GM12875 (cell line): ENCODE measurements around the gene COX18.
A peak's percentile ranks its signal among the peaks of the same experiment; 100 is the strongest.

Experiments
- H3K4me3 ChIP-seq: one replicate; pipeline ENCODE4 v1.5.1; 2011; ENCODE audit warnings: low read depth, low read length, control low read depth
- TF ChIP-seq, protein P1 (sequence below): IDR thresholded peaks from 2 replicates; pipeline ENCODE4 v1.5.1; 2011; ENCODE audit warnings: low read depth, mild to moderate bottlenecking, control low read depth, inconsistent platforms, low read length, moderate library complexity, borderline replicate concordance; ENCODE audit not compliant: insufficient read depth

The COX18 gene

DNA sequence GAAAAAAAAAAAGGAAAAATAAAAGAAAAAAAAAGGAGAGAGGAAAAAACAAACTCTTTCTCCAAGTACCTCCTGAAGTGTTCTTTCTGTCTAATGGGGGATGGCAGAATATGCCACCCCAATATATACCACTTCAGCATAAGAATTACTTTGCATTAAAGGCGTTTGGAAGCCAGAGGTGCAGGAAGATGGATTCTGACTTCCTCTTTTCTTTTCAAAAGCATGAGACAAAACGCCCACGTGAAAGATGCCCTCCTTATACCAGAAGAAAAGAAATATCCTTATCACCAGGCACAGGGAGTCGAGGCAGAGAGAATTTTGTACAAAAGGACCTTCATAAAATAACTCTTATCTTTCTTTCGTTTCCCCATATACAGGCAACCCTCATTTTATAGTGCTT lies 40.9 kb downstream of the COX18 start:
- TF ChIP-seq, protein P1, sequence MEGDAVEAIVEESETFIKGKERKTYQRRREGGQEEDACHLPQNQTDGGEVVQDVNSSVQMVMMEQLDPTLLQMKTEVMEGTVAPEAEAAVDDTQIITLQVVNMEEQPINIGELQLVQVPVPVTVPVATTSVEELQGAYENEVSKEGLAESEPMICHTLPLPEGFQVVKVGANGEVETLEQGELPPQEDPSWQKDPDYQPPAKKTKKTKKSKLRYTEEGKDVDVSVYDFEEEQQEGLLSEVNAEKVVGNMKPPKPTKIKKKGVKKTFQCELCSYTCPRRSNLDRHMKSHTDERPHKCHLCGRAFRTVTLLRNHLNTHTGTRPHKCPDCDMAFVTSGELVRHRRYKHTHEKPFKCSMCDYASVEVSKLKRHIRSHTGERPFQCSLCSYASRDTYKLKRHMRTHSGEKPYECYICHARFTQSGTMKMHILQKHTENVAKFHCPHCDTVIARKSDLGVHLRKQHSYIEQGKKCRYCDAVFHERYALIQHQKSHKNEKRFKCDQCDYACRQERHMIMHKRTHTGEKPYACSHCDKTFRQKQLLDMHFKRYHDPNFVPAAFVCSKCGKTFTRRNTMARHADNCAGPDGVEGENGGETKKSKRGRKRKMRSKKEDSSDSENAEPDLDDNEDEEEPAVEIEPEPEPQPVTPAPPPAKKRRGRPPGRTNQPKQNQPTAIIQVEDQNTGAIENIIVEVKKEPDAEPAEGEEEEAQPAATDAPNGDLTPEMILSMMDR, result no peak
- H3K4me3 ChIP-seq, result no peak overlapping the region

GRCh38 chr4:73021634-73022033 lies 47.9 kb downstream of the COX18 start:
- TF ChIP-seq, protein P1, result peak; percentile 30; the same call in 1 of the 2 replicates
- no peak overlapping the region for H3K4me3 ChIP-seq

GRCh38 chr4:73019462-73020047 lies 50.0 kb downstream of the COX18 start:
- no peak overlapping the region for H3K4me3 ChIP-seq
- TF ChIP-seq, protein P1, result peak; percentile 42; the same call in 1 of the 2 replicates

GRCh38 chr4:73018595-73018994 lies 50.9 kb downstream of the COX18 start:
- TF ChIP-seq, protein P1, result no peak

DNA sequence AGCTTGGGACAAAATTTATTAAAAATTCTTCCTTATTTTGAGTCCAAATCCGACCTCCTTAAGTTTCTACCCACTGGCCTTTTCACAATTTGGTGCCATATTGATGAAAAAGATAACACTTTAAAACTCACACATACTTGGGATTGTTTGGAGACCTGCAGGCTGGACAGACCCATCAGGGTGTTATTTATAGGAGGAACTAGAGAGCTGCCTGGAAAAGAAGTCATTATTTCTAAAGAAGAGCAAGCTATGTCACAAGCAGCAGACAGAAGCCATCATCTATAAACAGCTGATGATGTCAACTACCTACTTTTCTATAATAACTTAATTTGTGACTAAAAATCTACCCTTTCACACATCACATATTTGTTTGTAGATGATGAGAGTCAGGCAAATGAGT lies 56.2 kb downstream of the COX18 start:
- TF ChIP-seq, protein P1, result no peak
- no peak overlapping the region for H3K4me3 ChIP-seq

More at GRCh38 chr4:73018595-73018994, 50.9 kb downstream of the COX18 start:
- H3K4me3 ChIP-seq, result no peak overlapping the region

GRCh38 chr4:73012673-73013072 lies 56.8 kb downstream of the COX18 start:
- no peak overlapping the region for H3K4me3 ChIP-seq
- TF ChIP-seq, protein P1, result no peak

GRCh38 chr4:73011629-73011985 lies 57.9 kb downstream of the COX18 start:
- no peak overlapping the region for H3K4me3 ChIP-seq
- TF ChIP-seq, protein P1, result no peak
